GM21381 (cell line): ENCODE measurements around the gene UBTFL1.
"Not testable (repeated sequence)": the region's sequence is repeated elsewhere in the genome, so short reads cannot be mapped to it uniquely, and the experiment has no call there.

Experiments
- ATAC-seq: cut with Tn5 transposase; IDR thresholded peaks from one replicate; pipeline ENCODE4 v1.9.1; 2021; ENCODE audit warnings: mild to moderate bottlenecking, moderate library complexity; ENCODE audit not compliant: unreplicated experiment

The UBTFL1 gene

GRCh38 chr11:90085650-90086049 is at the start of gene UBTFL1:
TSS of gene UBTFL1 (plus strand) at chr11:90085950. CDS start at chr11:90085950, 0 bp downstream.
- ATAC-seq, result not testable (repeated sequence)

GRCh38 chr11:90051591-90052209 is 34.0 kb upstream of the UBTFL1 start:
- ATAC-seq, result not testable (repeated sequence)

- ATAC-seq, result not testable (repeated sequence)
These were observed 33.4 kb upstream of the UBTFL1 start for GRCh38 chr11:90052311-90052710.

GRCh38 chr11:90053545-90053944 is 32.2 kb upstream of the UBTFL1 start:
- not testable (repeated sequence) for ATAC-seq

- not testable (repeated sequence) for ATAC-seq
These were observed 3.0 kb downstream of the UBTFL1 start for GRCh38 chr11:90088731-90089130.

GRCh38 chr11:90095230-90095924 is 9.6 kb downstream of the UBTFL1 start:
- ATAC-seq, result not testable (repeated sequence)

- ATAC-seq, result not testable (repeated sequence)
These were observed 12.5 kb downstream of the UBTFL1 start for GRCh38 chr11:90098261-90098660.

GRCh38 chr11:90100431-90100830 is 14.7 kb downstream of the UBTFL1 start:
- ATAC-seq, result no peak

- no peak for ATAC-seq
These were observed 27.8 kb downstream of the UBTFL1 start for GRCh38 chr11:90113541-90113940.

GRCh38 chr11:90120191-90120590 is 34.4 kb downstream of the UBTFL1 start:
- ATAC-seq, result no peak

GRCh38 chr11:90124371-90124770 is 38.6 kb downstream of the UBTFL1 start:
- ATAC-seq, result no peak

- ATAC-seq, result no peak
These were observed 39.2 kb downstream of the UBTFL1 start for GRCh38 chr11:90124946-90125345.

GRCh38 chr11:90133560-90134477 is 48.1 kb downstream of the UBTFL1 start:
- ATAC-seq, result no peak

- peak; percentile 84 for ATAC-seq
These were observed 48.8 kb downstream of the UBTFL1 start, which contains the start of gene NAALAD2 for GRCh38 chr11:90134478-90135003. TSS of gene NAALAD2 (plus strand) at chr11:90134663. CDS start at chr11:90134759, 96 bp downstream.

GRCh38 chr11:90135016-90135415 is 49.3 kb downstream of the UBTFL1 start:
- ATAC-seq, result no peak
